GM12875 (cell line): ENCODE measurements around the gene IFI30.

Source experiments
- H3K4me3 ChIP-seq: one replicate; pipeline ENCODE4 v1.5.1; 2011; ENCODE audit warnings: low read depth, low read length, control low read depth
- CTCF ChIP-seq: IDR thresholded peaks from 2 replicates; pipeline ENCODE4 v1.5.1; 2011; ENCODE audit warnings: low read depth, mild to moderate bottlenecking, control low read depth, inconsistent platforms, low read length, moderate library complexity, borderline replicate concordance; ENCODE audit not compliant: insufficient read depth

IFI30 gene

DNA sequence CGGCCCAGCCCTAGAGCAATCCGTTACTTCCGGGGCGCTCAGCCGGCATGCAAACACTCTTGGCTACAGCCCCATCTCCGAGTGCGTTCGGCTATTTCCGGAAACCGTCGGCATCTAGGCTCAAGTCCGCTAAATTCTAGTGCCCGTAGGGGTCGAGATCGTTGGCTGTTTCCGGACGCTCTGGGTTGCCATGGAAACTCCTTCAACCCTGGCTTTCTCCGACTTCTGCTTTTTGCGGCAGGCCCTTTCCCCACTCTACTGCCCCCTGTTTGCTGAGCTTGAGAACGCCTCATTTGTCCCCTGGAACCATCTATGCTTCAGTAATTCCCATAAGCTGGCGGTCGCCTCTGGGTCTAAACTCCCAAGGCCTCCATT, 21.2 kb upstream of the IFI30 start:
- peak; percentile 82 for TF ChIP-seq CTCF
- peak overlapping the region; percentile 63 for H3K4me3 ChIP-seq

DNA sequence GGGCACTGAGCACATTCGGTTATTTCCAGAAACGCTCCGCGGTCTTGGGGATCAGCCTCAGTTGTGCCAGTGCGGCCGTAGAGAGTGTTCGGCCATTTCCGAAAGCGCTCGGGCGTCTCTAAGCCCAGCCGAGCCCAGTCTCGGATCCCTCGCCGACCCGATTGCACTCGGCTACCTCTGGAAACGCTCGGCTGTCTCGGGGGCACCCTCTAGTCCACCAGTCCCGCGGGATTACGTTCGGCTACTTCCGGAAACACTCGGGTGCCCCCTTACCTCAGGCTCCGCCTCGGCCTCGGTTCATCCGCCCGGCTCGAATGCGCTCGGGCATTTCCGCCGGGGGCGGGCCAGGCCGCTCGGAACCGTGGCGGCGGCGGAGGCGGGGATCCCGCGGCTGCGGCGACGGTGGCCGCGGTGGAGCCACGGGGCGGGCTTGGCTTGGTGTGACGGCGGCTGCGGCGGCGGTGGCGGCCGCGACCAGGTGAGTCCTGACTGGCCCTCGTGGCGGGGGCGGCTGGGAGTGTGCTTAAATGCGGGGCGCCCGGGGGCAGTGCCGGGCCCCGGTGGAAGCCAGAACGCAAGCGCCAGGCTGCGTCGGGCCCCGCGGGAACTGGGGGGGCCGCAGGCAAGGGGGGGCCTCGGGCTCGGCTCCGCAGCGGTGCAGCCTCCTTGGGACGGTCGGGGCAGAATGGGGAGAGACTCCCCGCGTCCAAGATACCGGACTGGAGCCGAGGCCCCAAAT, 20.6 kb upstream of the IFI30 start, which contains the start of gene PIK3R2:
Gene PIK3R2, plus strand, starts transcription at position 347 of the 739 bp plus-strand sequence. CDS start 2,717 bp downstream, outside the sequence.
- TF ChIP-seq CTCF = no peak
- peak within 1 kb of the TSS; percentile 86 for H3K4me3 ChIP-seq

DNA sequence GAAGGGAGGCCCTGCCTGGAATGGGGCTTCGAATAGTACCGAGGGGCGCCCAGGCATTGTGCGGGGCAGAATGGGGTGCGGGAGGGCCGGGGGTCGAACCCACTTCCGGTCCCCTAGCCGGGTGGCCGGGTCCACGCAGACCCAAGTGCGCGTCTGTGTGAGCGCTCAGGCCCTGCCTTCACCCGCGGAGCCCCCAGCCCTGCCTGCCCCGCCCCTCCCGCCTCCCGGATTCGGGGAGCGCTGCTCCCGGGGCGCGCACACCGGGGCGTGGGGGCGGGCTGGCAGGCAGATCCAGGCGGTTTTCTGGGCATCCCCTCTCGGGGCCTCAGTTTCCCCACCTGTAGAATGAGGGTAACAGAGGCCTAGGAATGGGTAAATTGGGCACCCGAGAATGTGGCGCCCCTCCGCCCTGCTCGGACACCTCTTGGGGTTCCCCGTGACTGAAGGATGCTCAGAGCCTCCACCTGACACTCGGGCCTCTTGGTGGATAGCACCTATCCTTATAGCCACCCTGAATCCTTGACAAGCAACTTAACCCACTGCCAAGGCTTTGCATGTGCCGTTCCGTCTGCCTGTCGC, 20.0 kb upstream of the IFI30 start:
- TF ChIP-seq CTCF = no peak
- peak overlapping the region; percentile 86 for H3K4me3 ChIP-seq

DNA sequence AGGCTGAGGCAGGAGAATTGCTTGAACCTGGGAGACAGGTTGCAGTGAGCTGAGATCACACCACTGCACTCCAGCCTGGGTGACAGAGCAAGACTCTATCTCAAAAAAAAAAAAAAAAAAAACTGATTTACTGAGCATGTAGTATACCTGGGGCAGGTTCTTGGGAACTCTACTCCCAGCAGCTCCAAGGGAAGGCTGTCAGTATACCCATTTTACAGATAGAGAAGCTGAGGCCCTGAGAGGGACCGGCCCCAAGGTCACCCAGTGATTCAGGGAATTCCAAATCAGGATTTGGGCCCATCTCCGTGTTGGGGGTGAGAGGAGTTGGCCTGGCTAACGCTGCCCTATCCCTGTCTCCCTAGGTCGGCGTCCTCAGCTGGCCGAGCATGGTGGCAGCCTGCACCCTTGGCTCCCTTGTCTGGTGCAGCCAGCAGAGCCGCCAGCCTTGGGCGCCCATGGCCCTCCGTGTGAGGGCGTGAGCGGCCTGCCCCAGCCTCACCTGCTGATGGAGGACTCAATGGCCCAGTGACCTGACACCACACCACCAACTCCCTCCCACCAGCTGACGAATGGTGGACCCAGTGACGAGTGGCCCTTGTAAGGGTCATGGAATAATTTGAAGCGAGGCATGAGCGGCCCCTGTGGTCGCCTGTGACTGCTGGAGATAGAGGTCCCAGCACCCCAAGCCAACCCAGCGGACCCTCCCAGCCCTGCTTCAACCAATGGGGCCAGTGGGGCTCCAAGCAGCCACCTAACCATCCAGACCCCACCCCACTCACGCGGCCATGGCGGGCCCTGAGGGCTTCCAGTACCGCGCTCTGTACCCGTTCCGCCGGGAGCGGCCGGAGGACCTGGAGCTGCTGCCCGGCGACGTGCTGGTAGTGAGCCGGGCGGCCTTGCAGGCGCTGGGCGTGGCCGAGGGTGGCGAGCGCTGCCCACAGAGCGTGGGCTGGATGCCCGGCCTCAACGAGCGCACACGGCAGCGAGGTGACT, 18.2 kb upstream of the IFI30 start:
- TF ChIP-seq CTCF = no peak
- H3K4me3 ChIP-seq = no peak overlapping the region

GRCh38 chr19:18156268-18156667, 17.3 kb upstream of the IFI30 start:
- TF ChIP-seq CTCF = no peak

GRCh38 chr19:18156841-18157464, 16.7 kb upstream of the IFI30 start:
- no peak overlapping the region for H3K4me3 ChIP-seq
- no peak for TF ChIP-seq CTCF

More at GRCh38 chr19:18156268-18156667, 17.3 kb upstream of the IFI30 start:
- no peak overlapping the region for H3K4me3 ChIP-seq
